DMS53 treated with DMSO at 0.1 percent for 48 hours (cell line): ENCODE measurements around the gene MAPK11.

ENCODE experiments used
- DNase-seq: peaks from one replicate; lab custom pipeline; 2025; ENCODE audit not compliant: unreplicated experiment; lab: John Stamatoyannopoulos, UW

The MAPK11 gene

DNA sequence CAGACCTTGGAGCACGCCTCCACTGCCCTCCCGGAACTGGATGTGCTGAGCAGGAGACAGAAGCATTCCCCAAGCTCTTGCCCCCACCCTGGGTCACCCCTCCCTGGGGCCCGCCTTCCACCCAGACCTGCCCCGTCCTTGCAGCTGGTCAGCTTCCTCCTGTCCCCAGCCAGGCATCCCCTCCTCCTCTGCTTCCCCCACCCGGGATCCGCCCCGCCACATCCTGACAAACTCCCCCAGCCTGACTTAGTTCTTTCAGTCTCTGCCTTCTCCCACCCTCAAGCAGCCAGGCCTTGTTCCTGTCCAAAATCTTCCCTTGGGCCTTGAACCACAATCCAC, 38.4 kb upstream of the MAPK11 start:
- DNase-seq = no peak

DNA sequence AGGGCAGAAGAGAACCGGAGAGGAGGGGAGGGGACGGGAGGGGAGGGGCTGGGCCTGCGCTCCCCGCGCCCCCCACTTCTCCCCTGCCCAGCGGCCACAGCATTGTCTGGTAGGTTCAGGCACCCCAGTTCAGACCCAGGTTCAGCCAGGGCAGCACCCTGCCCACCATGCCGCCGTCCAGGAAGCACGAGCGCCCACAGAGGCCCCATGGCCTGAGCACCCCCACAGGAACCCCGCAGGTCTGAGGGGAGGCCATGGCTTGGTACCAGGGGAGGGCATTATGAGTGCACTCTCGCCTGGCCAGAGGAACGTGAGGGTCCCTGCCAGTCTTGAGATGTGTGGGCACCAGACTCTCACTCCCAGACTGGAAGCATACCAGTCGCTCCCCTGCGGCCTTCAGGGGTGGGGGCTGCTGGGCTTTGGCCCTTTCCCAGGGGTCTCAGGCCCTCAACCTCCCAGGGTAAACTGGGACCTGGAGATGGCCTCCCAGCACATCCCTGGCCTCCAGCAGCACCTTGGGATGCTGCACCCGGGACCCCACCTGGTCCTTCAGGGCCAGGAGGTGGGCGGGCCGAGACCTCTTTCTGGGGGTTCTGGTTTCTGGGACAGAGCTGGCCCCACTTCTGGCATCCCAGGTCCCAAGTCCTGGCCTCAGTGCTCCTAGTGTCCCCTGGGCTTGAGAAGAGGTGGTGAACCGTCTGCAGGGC, 37.9 kb upstream of the MAPK11 start:
- DNase-seq = no peak

DNA sequence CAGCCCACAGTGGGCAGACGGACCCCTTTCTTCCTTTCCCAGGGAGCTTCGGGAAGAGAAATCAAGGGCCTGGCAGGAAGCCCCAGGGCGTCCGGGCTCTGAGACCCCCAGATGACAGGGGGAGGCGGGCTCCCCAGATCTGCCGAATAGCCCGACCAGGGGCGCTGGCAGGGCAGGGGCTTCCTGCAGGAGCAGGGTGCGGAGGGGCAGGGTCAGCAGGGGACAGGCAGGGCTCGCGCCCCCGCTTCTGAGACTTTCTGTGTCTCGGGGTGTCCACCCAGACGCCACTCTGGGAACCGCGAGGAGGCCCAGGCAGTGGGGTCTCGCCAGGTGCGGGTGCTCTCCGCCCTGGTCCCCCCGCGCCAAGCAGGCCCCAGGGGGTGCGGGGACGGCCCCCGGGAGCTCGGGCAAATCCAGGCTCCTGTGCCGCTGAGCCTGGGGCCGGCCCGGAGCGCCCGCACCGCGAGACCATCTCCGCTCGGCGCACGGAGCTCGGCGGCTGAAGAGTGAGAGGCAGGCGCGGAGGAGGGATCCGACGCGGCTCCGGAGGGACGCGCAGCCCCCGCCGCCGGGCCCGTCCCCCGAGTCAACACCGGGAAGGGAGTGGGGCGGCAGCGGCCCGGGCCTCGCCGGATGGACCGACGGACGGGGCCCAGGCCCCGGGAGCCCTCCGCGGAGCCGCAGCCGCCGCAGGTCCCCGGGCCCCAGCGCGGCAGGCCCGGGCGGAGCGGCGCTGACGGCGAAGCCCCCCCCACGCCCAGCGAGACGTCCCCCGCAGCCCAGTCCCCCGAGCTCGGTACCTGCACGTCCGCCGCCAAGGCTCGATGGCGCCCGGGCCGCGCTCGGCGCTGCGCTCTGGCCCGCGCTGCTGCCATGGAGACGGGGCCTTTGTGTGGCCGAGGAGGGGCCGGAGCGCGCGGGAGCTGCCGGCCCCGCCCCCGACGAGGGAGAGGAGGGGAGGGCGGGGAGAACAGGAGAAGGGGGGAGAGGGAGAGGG, 36.9 kb upstream of the MAPK11 start, which contains the start of gene PLXNB2:
Gene PLXNB2 (minus strand): TSS at position 894 of the 997 bp plus-strand sequence. CDS start 17,062 bp downstream, outside the sequence.
- peak; percentile 47 for DNase-seq

DNA sequence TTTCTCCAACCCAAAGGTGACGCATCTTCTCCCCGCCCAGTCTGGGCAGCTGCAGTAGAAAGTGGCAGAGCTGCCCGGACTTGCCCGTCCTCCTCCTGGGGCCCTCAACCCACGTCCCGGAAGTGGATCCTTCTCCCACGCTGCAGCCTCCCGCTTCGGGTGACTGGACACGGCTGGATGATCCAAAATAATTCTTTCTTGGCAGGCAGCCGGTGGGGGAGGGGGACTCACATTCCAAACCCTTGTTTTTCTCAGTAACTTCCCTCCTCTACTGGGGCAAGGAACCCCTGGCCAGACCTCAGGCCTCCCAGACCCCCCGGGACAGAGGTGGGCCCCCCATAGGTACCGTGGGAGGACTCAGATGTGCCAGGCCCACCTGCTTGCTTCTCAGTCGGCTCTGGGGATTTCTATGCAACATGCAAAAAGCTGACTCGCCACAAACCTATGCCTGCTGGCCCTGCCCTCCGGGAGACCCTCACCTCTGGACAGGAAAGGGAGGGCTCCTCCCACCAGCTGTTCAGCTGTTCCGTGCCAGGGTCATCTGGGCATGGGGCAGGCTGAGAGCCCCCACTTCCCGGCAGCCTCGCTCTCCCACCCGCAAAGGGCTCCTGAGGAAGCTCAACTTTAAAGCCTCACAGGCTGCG, 35.9 kb upstream of the MAPK11 start:
- DNase-seq = peak; percentile 84

DNA sequence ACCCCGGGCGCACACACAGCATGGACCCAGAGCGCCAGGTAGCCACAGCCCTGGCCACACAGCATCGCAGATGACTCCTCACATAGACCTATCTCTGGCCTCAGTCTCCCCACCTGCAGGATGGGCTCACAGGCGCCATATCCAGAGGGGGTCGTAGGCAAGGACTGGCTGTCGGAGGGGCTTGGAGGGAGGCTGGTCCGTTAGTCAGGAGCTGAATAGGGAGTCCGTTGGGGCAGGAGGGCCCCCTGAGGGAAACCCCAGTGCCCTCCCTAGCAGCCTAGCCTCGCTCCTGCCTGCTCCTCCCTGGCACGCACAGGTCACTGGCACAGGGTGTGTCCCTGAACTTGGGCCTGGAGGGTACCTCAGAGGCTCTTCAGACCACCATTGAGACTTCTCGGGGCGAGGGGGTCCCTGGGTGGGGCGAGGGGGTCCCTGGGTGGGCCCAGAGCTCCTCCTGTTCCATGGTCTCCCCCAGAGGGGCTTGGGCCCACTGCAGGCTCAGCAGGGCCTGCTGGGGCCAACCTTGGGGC, 35.3 kb upstream of the MAPK11 start:
- no peak for DNase-seq

DNA sequence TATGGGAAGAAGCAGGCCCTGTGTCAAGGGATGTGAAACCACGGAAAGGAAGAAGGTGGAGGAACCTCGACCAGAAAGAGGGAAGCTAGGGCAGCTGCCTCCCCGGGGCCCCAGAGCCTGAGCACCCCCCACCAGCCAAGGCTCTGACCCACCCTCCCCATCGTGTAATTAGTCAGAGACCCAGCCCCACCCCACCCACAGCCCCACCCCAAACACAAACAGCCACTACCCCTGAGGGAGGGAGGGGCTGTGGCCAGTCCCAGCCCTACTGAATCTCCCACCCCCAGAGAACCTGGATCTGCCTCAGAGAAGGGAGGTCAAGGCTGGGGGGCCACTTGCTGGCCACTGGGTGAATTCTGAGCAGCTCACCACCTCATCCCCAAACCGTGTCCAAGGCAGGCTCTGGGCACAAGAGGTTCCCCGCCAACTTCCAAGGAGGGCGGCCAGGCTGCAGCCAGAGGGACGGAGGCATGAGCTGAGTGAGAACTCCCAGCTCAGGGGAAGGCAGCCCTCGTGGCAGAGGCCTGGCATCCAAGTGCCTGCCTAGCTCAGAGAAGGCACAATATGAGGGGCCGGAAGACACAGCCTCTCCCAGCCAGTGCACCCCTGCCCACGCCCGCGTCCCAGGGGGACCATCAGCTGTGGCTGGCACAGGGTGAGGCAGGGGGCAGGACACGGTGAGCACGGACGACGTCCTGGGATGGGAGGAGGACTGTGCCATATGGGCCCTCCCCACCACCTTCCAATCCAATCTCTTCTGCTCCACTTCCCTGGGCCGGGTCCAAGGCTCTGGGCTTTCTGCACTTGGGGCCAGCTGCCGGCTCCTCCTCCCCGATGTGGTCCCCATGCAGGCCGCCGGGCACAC, 34.6 kb upstream of the MAPK11 start:
- no peak for DNase-seq

DNA sequence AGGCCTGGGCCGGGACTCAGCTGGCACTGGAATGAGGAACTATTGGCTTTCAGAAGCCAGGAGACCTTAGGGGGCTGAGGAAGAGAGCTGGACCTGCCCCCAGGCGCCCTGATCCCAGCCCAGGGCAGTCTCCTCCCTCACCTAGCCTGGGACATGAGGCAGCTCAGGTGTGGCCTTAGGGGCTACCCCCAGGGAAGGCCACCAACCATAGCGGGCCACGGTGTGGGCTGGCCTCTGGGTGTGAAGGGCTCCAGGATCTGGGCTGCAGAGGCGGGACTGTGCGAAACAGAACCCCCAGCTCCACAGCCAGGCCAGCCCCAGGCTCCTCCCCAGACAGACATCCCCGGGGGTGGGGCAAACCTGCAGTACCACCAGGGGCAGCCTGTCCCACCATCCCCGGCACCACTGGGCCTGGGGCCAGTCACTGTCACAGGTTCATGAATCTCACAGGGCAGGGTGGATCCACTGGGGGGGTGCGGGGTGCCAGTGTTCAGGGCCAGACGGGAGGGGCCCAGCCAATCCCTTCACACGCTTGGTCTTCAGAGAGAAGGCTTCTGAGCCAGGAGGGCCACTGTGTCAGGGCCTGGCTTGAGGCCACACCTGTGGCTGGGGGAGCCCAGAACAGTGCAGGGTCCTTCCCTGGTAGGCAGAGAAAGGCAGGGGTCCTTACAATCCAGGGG, 33.8 kb upstream of the MAPK11 start:
- no peak for DNase-seq

DNA sequence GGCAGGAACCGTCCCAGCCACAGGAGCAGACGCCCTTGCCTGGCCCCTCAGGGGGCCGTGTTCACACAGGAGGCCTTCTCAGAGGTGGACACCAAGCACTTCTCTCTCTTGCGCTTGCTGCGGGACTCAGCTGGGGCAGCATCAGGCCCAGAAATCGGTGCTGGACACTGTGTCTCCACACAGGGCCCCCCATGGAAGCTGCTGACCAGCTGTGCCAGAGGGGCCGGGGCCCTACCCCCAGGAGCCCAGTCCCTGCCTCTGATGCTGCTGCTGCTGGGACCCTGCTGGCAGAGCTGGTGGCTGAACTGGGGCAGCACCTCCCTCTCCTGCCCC, 33.3 kb upstream of the MAPK11 start:
- no peak for DNase-seq

DNA sequence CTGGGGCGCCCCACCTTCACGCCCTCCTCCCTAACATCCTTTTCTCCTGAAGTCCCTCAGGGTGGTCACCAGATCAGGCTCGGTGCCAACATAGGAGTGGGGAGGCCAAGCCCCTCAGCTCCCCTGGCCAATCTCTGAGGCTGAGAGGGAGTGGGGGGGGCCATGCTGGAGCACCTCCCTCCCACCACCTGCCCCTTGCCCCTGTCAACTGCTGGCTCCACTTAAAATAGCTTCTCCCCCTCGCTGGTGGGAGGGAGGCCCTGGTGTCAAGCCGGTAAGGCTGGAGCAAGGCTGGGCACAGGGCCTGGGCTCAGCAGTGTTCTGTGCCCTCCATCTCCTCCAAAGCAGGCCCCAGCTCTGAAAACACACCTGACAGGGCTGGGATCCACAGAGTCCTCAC, 32.4 kb upstream of the MAPK11 start:
- DNase-seq = no peak

DNA sequence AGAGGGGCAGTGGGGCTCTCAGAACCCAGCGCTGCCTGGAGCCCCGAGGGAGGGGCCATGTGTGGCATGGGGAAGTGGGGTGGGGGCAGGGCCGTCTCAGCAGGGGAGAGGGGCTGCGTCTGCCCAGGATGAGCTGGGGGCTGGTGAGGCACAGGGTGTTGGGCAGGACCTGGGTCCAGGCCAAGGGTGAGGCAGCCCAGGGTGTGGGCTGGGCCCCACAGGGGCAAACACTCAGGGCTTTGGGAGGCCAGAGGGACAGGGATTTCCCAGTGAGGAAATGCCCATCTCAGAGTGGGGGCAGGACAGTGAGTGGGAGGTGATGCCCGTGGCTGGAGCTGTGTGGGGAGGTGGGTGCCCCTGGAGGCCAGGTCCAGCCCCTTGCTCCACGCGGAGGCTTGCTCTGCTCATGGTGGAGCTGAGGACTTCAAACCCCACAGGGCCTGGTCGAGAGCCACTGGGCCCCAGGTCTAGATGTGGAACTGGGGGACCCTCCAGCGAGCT, 31.9 kb upstream of the MAPK11 start:
- no peak for DNase-seq

DNA sequence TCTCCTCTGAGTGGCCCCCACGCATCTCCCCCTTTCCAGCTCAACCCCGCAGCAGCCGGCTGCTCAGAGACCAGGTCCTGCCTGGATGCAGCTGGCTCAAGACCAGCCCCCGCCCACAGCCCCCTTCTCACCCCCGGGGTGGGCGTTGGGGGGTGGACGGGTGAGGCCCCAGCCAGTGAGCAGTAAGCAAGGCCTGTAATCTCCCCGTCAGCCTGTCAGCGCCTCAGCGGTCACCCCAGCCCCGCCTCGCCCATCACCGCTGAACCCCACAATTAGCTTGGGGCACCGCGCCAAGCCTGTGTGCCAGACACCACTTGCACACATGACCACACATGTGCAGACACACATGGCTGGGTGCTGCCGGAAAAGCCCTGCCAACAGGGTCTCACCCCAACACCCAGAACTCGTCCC, 31.4 kb upstream of the MAPK11 start:
- no peak for DNase-seq

DNA sequence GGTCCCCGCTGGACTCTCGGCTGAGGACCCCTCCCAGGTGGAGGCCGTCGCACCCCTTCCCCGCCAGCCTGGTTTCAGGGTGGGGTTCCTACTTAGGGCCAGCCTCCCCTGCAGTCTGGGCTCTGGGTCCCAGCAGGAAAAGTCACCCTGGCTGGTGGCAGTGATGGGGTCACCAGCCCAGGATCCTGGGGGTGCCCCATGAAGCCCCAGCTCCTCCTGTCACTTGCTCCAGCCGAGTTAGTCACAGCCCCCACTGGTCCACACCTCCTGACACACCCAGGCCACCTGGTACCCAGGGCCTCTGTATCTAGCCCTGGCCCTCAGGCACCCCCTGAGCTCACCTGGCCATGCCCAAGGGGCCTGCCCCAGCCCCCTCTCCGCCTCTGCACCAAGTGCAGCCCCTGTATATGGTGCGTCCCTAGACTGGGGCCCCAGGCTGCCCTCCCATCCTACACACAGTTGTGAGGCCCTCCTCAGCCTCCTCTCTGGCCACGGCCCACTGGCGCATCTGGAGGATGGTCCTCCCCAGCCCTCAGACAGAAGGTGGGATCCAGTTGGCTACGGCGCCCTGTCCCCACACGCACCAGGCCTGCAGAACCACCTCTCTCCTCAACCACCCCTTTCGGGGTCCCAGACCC, 30.6 kb upstream of the MAPK11 start:
- DNase-seq = no peak

DNA sequence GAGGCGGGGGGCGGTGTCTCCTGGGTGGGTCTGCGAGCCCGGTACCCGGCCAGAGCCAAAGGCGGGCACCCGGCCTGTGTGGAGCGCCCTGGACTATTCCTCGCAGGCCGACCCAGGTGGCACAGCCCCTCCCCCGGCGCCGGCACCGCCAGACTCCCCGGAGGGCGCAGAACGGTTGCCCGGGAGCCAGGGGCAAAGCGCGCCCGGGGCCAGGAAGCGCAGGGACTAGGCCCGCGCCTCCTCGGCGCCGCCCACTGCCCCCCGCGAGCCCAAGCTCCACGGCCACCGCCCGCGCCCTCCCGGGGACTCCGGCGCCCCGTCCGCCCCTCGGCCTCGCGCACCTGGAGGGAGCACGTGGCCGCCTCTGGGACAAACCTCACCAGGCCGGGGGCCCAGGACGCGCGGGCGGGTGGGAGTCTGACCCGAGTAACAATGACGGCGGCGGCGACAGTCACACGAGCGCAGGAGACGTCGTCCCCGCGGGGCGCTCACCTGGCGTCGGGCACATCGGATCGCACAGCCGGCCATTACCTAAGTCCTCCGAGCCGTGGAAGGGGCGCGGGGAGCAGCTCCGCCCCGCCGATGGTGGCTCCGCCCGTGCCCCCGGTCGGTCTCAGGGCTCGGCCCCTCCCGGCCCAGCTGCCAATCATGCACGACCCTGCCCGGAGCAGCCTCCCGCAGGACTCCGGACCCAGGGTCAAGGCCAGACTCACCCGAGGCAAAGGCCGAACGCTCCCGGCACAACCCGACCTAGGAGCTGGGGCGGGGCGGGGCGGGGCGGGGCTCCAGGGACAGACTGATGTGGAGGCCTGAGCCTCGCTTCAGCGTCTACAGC, 29.8 kb upstream of the MAPK11 start:
- no peak for DNase-seq

DNA sequence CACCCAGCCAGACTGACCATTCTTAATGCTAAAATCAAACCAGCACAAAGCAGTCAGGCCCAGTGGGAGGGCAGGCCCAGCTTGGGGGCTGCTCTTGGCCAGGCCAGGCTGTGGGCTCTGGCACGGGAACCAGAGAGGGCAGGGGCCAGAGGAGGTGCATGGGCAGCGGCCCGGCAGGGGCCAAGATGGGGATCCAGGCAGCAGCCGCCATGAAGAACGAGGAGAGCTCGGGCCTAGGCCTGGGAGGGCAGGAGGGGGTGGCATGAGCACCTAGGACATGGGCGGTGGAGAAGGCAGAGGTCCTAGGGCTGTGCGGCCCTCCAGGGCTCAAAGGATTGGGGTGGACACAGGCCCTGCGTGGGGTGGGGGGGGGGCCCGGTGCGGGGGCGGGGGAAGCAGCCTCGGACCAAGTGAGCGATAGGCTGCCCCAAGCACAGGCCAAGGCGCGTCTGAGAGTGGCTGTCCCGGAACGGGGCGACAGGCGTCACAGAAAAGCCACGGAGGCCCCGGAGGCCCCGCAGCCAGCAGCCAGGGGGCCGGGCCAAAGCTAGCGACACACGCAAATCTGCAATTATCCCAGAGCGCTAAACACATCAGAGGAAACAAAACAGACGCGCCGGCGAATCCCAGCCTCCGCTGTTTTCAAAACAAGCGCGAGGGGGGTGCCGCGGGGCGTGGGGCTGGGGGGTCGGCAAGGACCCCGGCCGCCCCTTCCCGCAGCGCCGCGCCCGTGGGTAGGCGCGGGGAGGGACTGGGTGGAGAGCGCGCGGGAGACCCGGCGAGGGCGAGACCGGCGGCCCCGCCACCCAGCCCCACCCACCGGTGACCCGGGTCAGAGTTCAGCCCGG, 29.0 kb upstream of the MAPK11 start:
- DNase-seq = no peak

DNA sequence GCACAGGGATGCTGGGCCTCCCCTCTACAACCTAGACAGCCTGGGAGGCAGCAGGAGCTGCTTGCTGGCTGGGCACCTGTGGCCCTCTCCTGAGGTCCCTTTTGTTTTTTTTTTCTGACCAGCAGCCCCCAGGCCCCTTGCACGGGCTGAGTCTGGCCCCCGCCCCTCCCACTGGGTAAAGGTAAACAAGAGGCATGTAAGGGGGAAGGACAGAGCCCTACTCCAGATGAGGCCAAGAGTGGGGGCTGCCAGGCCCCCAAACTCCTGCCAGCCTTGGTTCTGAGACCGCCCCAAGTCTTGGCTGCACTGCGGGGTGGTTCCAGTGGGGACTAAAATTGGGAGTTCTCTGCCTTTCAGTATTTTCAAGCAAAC, 28.1 kb upstream of the MAPK11 start:
- DNase-seq = no peak

DNA sequence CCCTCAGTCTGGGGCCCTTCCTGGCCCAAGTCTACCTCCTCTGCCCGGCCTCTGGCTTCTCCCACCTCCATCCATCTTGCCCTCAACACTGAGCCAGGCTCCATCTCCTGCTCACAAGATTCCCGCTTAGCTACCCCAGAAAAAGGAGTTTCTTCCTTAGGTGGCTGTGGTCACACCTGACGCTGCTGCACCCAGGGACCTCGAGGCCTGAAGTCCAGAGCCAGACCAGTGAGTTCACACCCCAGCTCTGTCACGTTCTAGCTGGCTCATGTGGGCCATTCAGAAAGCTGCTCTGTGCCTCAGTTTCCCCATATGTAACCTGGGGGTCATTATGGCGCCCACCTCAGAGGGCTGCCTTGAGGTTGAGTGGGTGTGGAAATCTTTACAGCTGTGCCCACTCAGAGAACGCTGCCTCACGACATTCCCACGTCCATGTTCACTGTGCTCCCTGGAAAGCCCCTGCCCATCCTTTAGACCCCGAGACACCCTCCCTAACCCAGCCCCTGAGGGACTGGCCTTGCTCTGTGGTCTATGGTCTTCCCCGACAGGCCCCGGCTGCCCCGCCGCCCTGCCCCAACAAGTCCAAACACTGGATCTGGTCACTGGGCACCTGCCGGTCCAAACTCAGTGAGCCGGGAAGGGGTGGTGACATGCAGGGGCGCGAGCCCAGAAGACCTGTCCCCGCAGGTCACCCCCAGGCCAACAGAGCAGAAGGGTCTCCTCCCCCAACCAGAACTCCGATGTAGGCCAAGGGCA, 27.5 kb upstream of the MAPK11 start:
- no peak for DNase-seq
